Fibroblast of lung (primary cell): ENCODE results near the gene VSIG10L2. TPM values are rescaled to one million over a fixed set of nuclear protein-coding genes. Genes with fewer than 3 reads are reported as not detected.
"Not testable (repeated sequence)": the region's sequence is repeated elsewhere in the genome, so short reads cannot be mapped to it uniquely, and the experiment has no call there.

Experiments used
- DNase-seq, 2 donors: peaks; one replicate each; pipeline versions ENCODE4 v3.0.0 to v3.0.0-alpha.2; 2010; ENCODE audit warnings: low read depth in 2 of 2
- H2AFZ ChIP-seq: 2 replicates; pipeline ENCODE4 v1.5.1; 2012; ENCODE audit warnings: low read length, control low read depth, inconsistent platforms
- H3K27ac ChIP-seq: 2 replicates; pipeline ENCODE4 v1.5.1; 2011; ENCODE audit warnings: low read length, control low read depth; ENCODE audit not compliant: insufficient read depth
- H3K27me3 ChIP-seq: 2 replicates; pipeline ENCODE4 v1.5.1; 2011; ENCODE audit warnings: mild to moderate bottlenecking, low read length; ENCODE audit not compliant: control insufficient read depth, insufficient read depth
- H3K36me3 ChIP-seq: 2 replicates; pipeline ENCODE4 v1.5.1; 2011; ENCODE audit warnings: low read length; ENCODE audit not compliant: control insufficient read depth, insufficient read depth
- H3K4me1 ChIP-seq: 2 replicates; pipeline ENCODE4 v1.5.1; 2011; ENCODE audit warnings: low read length; ENCODE audit not compliant: control insufficient read depth, insufficient read depth; ENCODE audit errors: extremely low read depth
- H3K4me2 ChIP-seq: 2 replicates; pipeline ENCODE4 v1.5.1; 2011; ENCODE audit warnings: low read length, control low read depth; ENCODE audit not compliant: insufficient read depth; ENCODE audit errors: extremely low read depth
- H3K4me3 ChIP-seq, 4 experiments: fragments of 200-600 bp in 1 of 4; sonication (generic) in 1 of 4; replicated peaks in 1 of 4; 2 replicates each; pipeline ENCODE4 v1.5.1; 2011 to 2016; ENCODE audit warnings: low read length in 4 of 4, low read depth in 3 of 4, mild to moderate bottlenecking in 3 of 4, control low read depth in 2 of 4, inconsistent platforms in 1 of 4, mixed read lengths in 1 of 4; ENCODE audit not compliant: insufficient read depth in 1 of 4; ENCODE audit errors: control extremely low read depth in 1 of 4
- H3K79me2 ChIP-seq: 2 replicates; pipeline ENCODE4 v1.5.1; 2012; ENCODE audit warnings: mild to moderate bottlenecking, low read length, inconsistent platforms; ENCODE audit not compliant: control insufficient read depth, insufficient read depth
- H3K9ac ChIP-seq: 2 replicates; pipeline ENCODE4 v1.5.1; 2011; ENCODE audit warnings: mild to moderate bottlenecking, low read length, control low read depth; ENCODE audit not compliant: insufficient read depth
- H3K9me3 ChIP-seq: 2 replicates; pipeline ENCODE4 v1.5.1; 2012; ENCODE audit warnings: low read depth, low read length; ENCODE audit not compliant: control insufficient read depth, insufficient read depth
- H4K20me1 ChIP-seq: 2 replicates; pipeline ENCODE4 v1.5.1; 2011; ENCODE audit warnings: low read length; ENCODE audit not compliant: control insufficient read depth, insufficient read depth; ENCODE audit errors: extremely low read depth
- CTCF ChIP-seq, 2 donors: IDR thresholded peaks in 1 of 2; conservative IDR thresholded peaks in 1 of 2; 1 replicate in 1 of 2; 2 replicates in 1 of 2; pipeline ENCODE4 v1.5.1; 2011 to 2012; ENCODE audit warnings: low read length in 2 of 2, control low read depth in 1 of 2, inconsistent platforms in 1 of 2, low read depth in 1 of 2, mild to moderate bottlenecking in 1 of 2
- EZH2 ChIP-seq: IDR thresholded peaks from 2 replicates; pipeline ENCODE4 v1.5.1; 2012; ENCODE audit warnings: low read length, control low read depth, mild to moderate bottlenecking; ENCODE audit errors: missing control alignments
- polyA plus RNA-seq, 2 donors: library from polyadenylated mRNA; depleted of rRNA in 1 of 2; stranded (reverse) in 1 of 2; unstranded in 1 of 2; fragments of >200 nt; gene quantifications; 2 replicates each; pipeline ENCODE4 v1.2.1, GENCODE V29; 2011 to 2012; ENCODE audit warnings: missing spikeins in 1 of 2
- total RNA-seq: library from RNA; depleted of rRNA; stranded (reverse); fragments of >200 nt; gene quantifications from 2 replicates; pipeline ENCODE4 v1.2.1, GENCODE V29; 2014

Gene VSIG10L2
- total and polyA plus RNA-seq, 2 donors (not counting 1 experiment from before 2014, with no cell fraction given), result not detected

DNA sequence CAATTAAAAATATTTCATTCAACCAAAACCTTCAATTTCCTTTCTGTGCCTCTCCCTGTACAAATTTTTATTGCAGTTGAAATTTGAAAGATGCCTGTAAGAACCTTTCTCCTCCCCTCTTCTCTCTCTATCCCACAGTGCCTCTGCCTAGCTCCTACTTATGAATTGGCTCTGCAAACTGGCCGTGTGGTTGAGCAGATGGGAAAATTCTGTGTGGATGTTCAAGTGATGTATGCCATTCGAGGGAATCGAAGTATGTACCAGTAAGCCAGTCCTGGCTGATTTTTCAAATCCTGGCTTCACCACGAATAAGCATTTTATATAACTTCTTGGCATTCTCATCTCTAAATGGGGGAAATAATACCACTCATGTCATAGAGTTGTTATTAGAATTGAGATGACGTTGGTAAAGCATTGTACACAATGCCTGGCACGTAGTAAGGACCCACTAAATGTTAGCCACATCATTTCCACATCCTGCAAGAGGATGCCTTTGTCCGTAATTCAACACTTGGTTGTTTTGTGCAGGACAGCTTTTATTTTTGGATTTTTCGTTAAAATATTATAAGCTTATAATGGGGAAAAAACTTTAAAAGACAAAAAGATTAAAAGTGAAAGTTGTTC lies 35.5 kb upstream of the VSIG10L2 start:
- H2AFZ ChIP-seq, result no peak overlapping the region
- no peak overlapping the region for H3K9ac ChIP-seq
- no peak overlapping the region for H3K27ac ChIP-seq
- TF ChIP-seq CTCF (conservative IDR thresholded peaks at IDR 0.05 in 1 of 2, IDR thresholded peaks at IDR 0.05 in 1 of 2; ENCODE audit: low read depth in 1 of 2, low read length in 2 of 2), result no peak
- TF ChIP-seq EZH2, result no peak
- H3K79me2 ChIP-seq, result no peaks in the 10 kb centered on the region
- H4K20me1 ChIP-seq, result no peaks in the 10 kb centered on the region
- H3K4me2 ChIP-seq, result no peak overlapping the region
- no peaks in the 10 kb centered on the region for H3K36me3 ChIP-seq
- no peak for DNase-seq
- H3K9me3 ChIP-seq, result no peaks in the 10 kb centered on the region
- no peak overlapping the region for H3K4me3 ChIP-seq
- no peaks in the 10 kb centered on the region for H3K4me1 ChIP-seq
- peaks cover 7% of the 10 kb centered on the region for H3K27me3 ChIP-seq

DNA sequence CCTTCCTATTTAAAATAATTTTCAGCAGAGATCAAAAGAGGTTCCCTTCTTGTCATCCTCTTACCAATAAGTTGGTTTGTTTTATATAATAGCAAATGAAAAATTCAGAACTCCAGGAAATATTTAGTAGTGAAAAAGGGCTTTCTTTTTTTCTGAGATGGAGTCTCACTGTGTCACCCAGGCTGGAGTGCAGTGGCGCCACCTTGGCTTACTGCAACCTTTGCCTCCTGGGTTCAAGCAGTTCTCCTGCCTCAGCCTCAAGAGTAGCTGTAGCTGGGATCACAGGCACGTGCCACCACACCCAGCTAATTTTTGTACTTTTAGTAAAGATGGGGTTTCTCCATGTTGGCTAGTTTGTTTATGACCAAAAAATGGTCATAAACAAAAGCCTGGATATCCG lies 31.2 kb upstream of the VSIG10L2 start:
- not testable (repeated sequence) for H3K9ac ChIP-seq, H3K36me3 ChIP-seq, H3K9me3 ChIP-seq, H3K79me2 ChIP-seq, DNase-seq, H3K27ac ChIP-seq, H4K20me1 ChIP-seq, H3K4me1 ChIP-seq, H3K4me3 ChIP-seq, H2AFZ ChIP-seq, H3K4me2 ChIP-seq
- H3K27me3 ChIP-seq, result peaks cover 23% of the 10 kb centered on the region

DNA sequence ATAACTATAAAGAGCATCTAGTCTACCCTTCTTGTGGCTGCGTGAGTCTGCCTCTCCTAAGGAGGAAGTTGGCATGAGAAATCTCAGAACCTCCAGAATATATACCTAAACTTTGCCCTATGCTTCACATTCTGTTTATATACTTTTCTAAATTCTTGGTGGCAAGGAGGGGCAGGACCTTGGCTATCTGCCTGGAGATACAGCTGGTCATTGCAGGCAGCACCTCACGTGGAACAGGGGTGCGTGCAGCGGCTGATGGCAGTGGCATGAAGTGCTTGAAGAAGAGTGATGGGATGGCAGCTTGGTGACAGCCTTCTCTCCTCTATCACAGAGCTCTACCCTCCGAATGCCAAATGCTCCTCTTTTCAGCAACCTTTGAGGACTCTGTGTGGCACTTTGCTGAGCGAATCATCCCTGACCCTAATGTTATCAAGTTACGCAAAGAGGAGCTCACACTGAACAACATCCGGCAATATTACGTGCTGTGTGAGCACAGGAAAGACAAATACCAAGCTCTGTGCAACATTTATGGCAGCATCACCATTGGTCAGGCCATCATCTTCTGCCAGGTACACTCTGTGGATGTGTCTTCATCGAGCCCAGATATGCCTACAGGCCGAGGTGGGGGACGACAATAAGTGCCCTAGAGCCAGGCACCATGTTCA lies 29.0 kb upstream of the VSIG10L2 start:
- Histone ChIP-seq H3K9ac (no peak overlapping the region), H3K27ac (no peak overlapping the region), H3K36me3 (no peaks in the 10 kb centered on the region), H3K4me2 (no peak overlapping the region), H3K4me1 (no peaks in the 10 kb centered on the region), H4K20me1 (no peaks in the 10 kb centered on the region), H3K79me2 (no peaks in the 10 kb centered on the region), H3K9me3 (no peaks in the 10 kb centered on the region), H2AFZ (no peak overlapping the region), H3K27me3 (peaks cover 19% of the 10 kb centered on the region), H3K4me3 (no peak overlapping the region)
- no peak for DNase-seq
- TF ChIP-seq CTCF (conservative IDR thresholded peaks at IDR 0.05 in 1 of 2, IDR thresholded peaks at IDR 0.05 in 1 of 2; ENCODE audit: low read depth in 1 of 2, low read length in 2 of 2) (no peak), EZH2 (peak; percentile 22)
